Caco-2 (cell line): ENCODE data around the gene POFUT2. TPM values are rescaled to one million over a fixed set of nuclear protein-coding genes. Genes with fewer than 3 reads are reported as not detected.

Source experiments
- BruUV-seq: library from RNA; stranded (reverse); fragments of 400-500 nt; replicated peaks from 2 replicates; lab custom pipeline; 2021; lab: Mats Ljungman, UMichigan
- CTCF ChIA-PET: fragments of 300-600 bp; sonication (Branson Sonifier 250); formaldehyde crosslinking; loops from one replicate; lab custom pipeline; 2022; ENCODE audit warnings: antibody characterized with exemption; lab: Charles Lee
- POLR2A ChIA-PET: fragments of 300-600 bp; sonication (Branson Sonifier 250); formaldehyde crosslinking; loops from one replicate; lab custom pipeline; 2022; ENCODE audit warnings: antibody characterized with exemption; lab: Charles Lee
- DNase-seq, 2 experiments: peaks; one replicate each; pipeline versions ENCODE4 v3.0.0 to v3.0.0-alpha.2; 2020 to 2022
- H3K27me3 ChIP-seq: replicated peaks from 2 replicates; pipeline ENCODE4 v1.6.0; 2011; ENCODE audit warnings: low read length; ENCODE audit not compliant: control insufficient read depth, insufficient read depth
- H3K36me3 ChIP-seq: 2 replicates; pipeline ENCODE4 v1.5.1; 2011; ENCODE audit warnings: low read length; ENCODE audit not compliant: control insufficient read depth, insufficient read depth
- H3K4me1 ChIP-seq: fragments of 250-450 bp; sonication (Bioruptor Pico); 2 replicates; pipeline ENCODE4 v1.5.1; 2020; ENCODE audit warnings: mild to moderate bottlenecking
- H3K4me3 ChIP-seq: 2 replicates; pipeline ENCODE4 v1.5.1; 2011; ENCODE audit warnings: low read depth, mild to moderate bottlenecking, control low read depth, low read length
- H3K9me3 ChIP-seq: fragments of 250-450 bp; sonication (Bioruptor Pico); 2 replicates; pipeline ENCODE4 v1.5.1; 2020; ENCODE audit warnings: mild to moderate bottlenecking, moderate library complexity
- H3K27ac Mint-ChIP-seq: one replicate; pipeline ENCODE4 v1.8.0; 2022; ENCODE audit warnings: mixed read lengths; ENCODE audit not compliant: unreplicated experiment
- H3K27me3 Mint-ChIP-seq: one replicate; pipeline ENCODE4 v1.8.0; 2022; ENCODE audit warnings: mixed read lengths; ENCODE audit not compliant: insufficient read depth, unreplicated experiment
- H3K36me3 Mint-ChIP-seq: one replicate; pipeline ENCODE4 v1.8.0; 2022; ENCODE audit warnings: mild to moderate bottlenecking, mixed read lengths; ENCODE audit not compliant: insufficient read depth, unreplicated experiment
- H3K4me1 Mint-ChIP-seq: one replicate; pipeline ENCODE4 v1.8.0; 2022; ENCODE audit warnings: low read depth, mixed read lengths; ENCODE audit not compliant: unreplicated experiment
- H3K4me3 Mint-ChIP-seq: one replicate; pipeline ENCODE4 v1.8.0; 2022; ENCODE audit warnings: mild to moderate bottlenecking, moderate library complexity, mixed read lengths; ENCODE audit not compliant: unreplicated experiment
- H3K9me3 Mint-ChIP-seq: one replicate; pipeline ENCODE4 v1.8.0; 2022; ENCODE audit warnings: mixed read lengths; ENCODE audit not compliant: unreplicated experiment
- intact Hi-C: fragments of 100-400 bp; cut with micrococcal nuclease; formaldehyde crosslinking; loops from one replicate; pipeline ENCODE4 v1.10.0; 2022; ENCODE audit not compliant: unreplicated experiment
- total RNA-seq: library from RNA; stranded (reverse); gene quantifications from 2 replicates; pipeline ENCODE4 v1.2.3, GENCODE V29; 2022
- TF ChIP-seq, protein P1 (sequence below), 2 experiments: fragments of 200-600 bp in 1 of 2; IDR thresholded peaks; 1 replicate in 1 of 2; 2 replicates in 1 of 2; pipeline versions ENCODE4 v1.5.1 to v1.8.0; 2011 to 2022; ENCODE audit warnings: antibody characterized with exemption in 1 of 2, control low read depth in 1 of 2, inconsistent platforms in 1 of 2, low read depth in 1 of 2, low read length in 1 of 2, mild to moderate bottlenecking in 1 of 2, moderate library complexity in 1 of 2; ENCODE audit not compliant: insufficient read depth in 1 of 2, severe bottlenecking in 1 of 2, unreplicated experiment in 1 of 2

Gene POFUT2
- total RNA-seq, 1 experiment from 2014 or later: 32.0 TPM

- TF ChIP-seq, protein P1, sequence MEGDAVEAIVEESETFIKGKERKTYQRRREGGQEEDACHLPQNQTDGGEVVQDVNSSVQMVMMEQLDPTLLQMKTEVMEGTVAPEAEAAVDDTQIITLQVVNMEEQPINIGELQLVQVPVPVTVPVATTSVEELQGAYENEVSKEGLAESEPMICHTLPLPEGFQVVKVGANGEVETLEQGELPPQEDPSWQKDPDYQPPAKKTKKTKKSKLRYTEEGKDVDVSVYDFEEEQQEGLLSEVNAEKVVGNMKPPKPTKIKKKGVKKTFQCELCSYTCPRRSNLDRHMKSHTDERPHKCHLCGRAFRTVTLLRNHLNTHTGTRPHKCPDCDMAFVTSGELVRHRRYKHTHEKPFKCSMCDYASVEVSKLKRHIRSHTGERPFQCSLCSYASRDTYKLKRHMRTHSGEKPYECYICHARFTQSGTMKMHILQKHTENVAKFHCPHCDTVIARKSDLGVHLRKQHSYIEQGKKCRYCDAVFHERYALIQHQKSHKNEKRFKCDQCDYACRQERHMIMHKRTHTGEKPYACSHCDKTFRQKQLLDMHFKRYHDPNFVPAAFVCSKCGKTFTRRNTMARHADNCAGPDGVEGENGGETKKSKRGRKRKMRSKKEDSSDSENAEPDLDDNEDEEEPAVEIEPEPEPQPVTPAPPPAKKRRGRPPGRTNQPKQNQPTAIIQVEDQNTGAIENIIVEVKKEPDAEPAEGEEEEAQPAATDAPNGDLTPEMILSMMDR (IDR thresholded peaks at IDR 0.05; ENCODE audit: insufficient read depth in 1 of 2, low read depth in 1 of 2, low read length in 1 of 2, severe bottlenecking in 1 of 2, unreplicated experiment in 1 of 2): no peak
- Histone ChIP-seq H3K4me3 (no peak overlapping the region), H3K27me3 (no peaks in the 10 kb centered on the region), H3K36me3 (no peaks in the 10 kb centered on the region; the same call in 1 of the 2 replicates), H3K4me1 (peaks cover 6% of the 10 kb centered on the region; the same call in 1 of the 2 replicates), H3K9me3 (no peaks in the 10 kb centered on the region)
- Mint-ChIP-seq H3K4me1 (no peaks in the 10 kb centered on the region), H3K27me3 (no peaks in the 10 kb centered on the region), H3K4me3 (no peak overlapping the region), H3K36me3 (peaks cover 47% of the 10 kb centered on the region), H3K27ac (no peak overlapping the region), H3K9me3 (no peaks in the 10 kb centered on the region)
- BruUV-seq: no TSS peak
- no peak for DNase-seq
- POLR2A ChIA-PET: no interaction called here
- intact Hi-C loops: no loop called here
- CTCF ChIA-PET: no interaction called here
These were observed 24.2 kb downstream of the POFUT2 start for GRCh38 chr21:45263534-45263933.

- intact Hi-C loops: no loop called here
- H3K4me3 Mint-ChIP-seq: no peak overlapping the region
These were observed 25.1 kb downstream of the POFUT2 start for GRCh38 chr21:45262616-45263015.

GRCh38 chr21:45262041-45262581 lies 25.6 kb downstream of the POFUT2 start:
- Histone ChIP-seq H3K27me3 (no peaks in the 10 kb centered on the region), H3K36me3 (no peaks in the 10 kb centered on the region), H3K4me3 (no peak overlapping the region), H3K4me1 (peaks cover 18% of the 10 kb centered on the region), H3K9me3 (no peaks in the 10 kb centered on the region)
- H3K27ac Mint-ChIP-seq: no peak overlapping the region
- no peaks in the 10 kb centered on the region for H3K9me3 Mint-ChIP-seq
- BruUV-seq: no TSS peak
- POLR2A ChIA-PET: no interaction called here
- intact Hi-C loops: no loop called here
- no peaks in the 10 kb centered on the region for H3K27me3 Mint-ChIP-seq
- CTCF ChIA-PET: interaction anchor here (0.5 kb wide), 1 partner anchor 322 kb away, joined by 3 read pairs; the partner anchor contains the start of gene SLX9
- no peak overlapping the region for H3K4me3 Mint-ChIP-seq
- no peak for DNase-seq
- no peaks in the 10 kb centered on the region for H3K4me1 Mint-ChIP-seq
- peaks cover 47% of the 10 kb centered on the region for H3K36me3 Mint-ChIP-seq
- TF ChIP-seq, protein P1 (IDR thresholded peaks at IDR 0.05; ENCODE audit: insufficient read depth in 1 of 2, low read depth in 1 of 2, low read length in 1 of 2, severe bottlenecking in 1 of 2, unreplicated experiment in 1 of 2): no peak

More at GRCh38 chr21:45262616-45263015, 25.1 kb downstream of the POFUT2 start:
- no peaks in the 10 kb centered on the region for H3K9me3 ChIP-seq
- no peaks in the 10 kb centered on the region for H3K4me1 Mint-ChIP-seq
- no peaks in the 10 kb centered on the region for H3K9me3 Mint-ChIP-seq
- ChIA-PET CTCF (interaction anchor here (0.5 kb wide), 1 partner anchor 323 kb away, joined by 3 read pairs; the partner anchor contains the start of gene SLX9), POLR2A (no interaction called here)
- no peaks in the 10 kb centered on the region for H3K27me3 Mint-ChIP-seq
- no peak for DNase-seq
- H3K27me3 ChIP-seq: no peaks in the 10 kb centered on the region
- H3K36me3 Mint-ChIP-seq: peaks cover 52% of the 10 kb centered on the region
- TF ChIP-seq, protein P1 (IDR thresholded peaks at IDR 0.05; ENCODE audit: insufficient read depth in 1 of 2, low read depth in 1 of 2, low read length in 1 of 2, severe bottlenecking in 1 of 2, unreplicated experiment in 1 of 2): no peak
- no peak overlapping the region for H3K4me3 ChIP-seq
- no TSS peak for BruUV-seq
- peaks cover 13% of the 10 kb centered on the region for H3K4me1 ChIP-seq
- H3K27ac Mint-ChIP-seq: no peak overlapping the region
- H3K36me3 ChIP-seq: no peaks in the 10 kb centered on the region; the same call in 1 of the 2 replicates
